ENCODE data around the gene MCEMP1. TPM values are rescaled to one million over a fixed set of nuclear protein-coding genes. Genes with fewer than 3 reads are reported as not detected.

MCEMP1 gene
- total RNA-seq, 1 experiment from 2014 or later = not detected

GRCh38 chr19:7637374-7638256, 39.3 kb upstream of the MCEMP1 start:
- DNase-seq (ENCODE audit: low read depth, low spot score) (no peak), ATAC-seq (peak; percentile 61)
- ChIA-PET POLR2A (interaction anchor here (0.5 kb wide), 1 partner anchor 12 kb away, joined by 3 read pairs; no protein-coding TSS in a partner anchor), CTCF (no interaction called here)
- TF ChIP-seq CTCF (IDR thresholded peaks at IDR 0.05) = no peak
- TF ChIP-seq REST (IDR thresholded peaks at IDR 0.05; ENCODE audit: insufficient read depth in 1 of 2, low read depth in 2 of 2, low read length in 1 of 2) = no peak
- TF ChIP-seq TCF7L2 (IDR thresholded peaks at IDR 0.05; ENCODE audit: low read depth, low read length) = no peak
- TF ChIP-seq POLR2AphosphoS5 (IDR thresholded peaks at IDR 0.05; ENCODE audit: low read depth, low read length) = no peak
- TF ChIP-seq SIN3A (IDR thresholded peaks at IDR 0.05; ENCODE audit: borderline replicate concordance, insufficient read depth, low read depth, low read length) = no peak
- in situ Hi-C loops (cut with HindIII; ENCODE audit: low pct_unique_long_range_greater_than_20kb, low sequenced_read_pairs) = no loop called here
- intact Hi-C loops (cut with micrococcal nuclease; ENCODE audit: unreplicated experiment) = no loop called here
- Histone ChIP-seq H3K27ac (ENCODE audit: low read length) (peak overlapping the region; percentile 73), H3K36me3 (ENCODE audit: control insufficient read depth, insufficient read depth, low read length) (no peaks in the 10 kb centered on the region), H3K4me3 (ENCODE audit: low read depth in 2 of 2, low read length in 2 of 2) (peak overlapping the region; percentile 62 to 78), H3K9me3 (ENCODE audit: control insufficient read depth, insufficient read depth, low read depth, low read length) (no peaks in the 10 kb centered on the region), H3K4me1 (ENCODE audit: control insufficient read depth, insufficient read depth, low read length) (no peaks in the 10 kb centered on the region; the same call in 1 of the 2 replicates), H3K27me3 (ENCODE audit: control insufficient read depth, insufficient read depth, low read length) (no peaks in the 10 kb centered on the region)
- BruUV-seq (replicated peaks) = no TSS peak

GRCh38 chr19:7638802-7639465, 38.0 kb upstream of the MCEMP1 start:
- in situ Hi-C loops (cut with HindIII; ENCODE audit: low pct_unique_long_range_greater_than_20kb, low sequenced_read_pairs) (no loop called here), intact Hi-C loops (cut with micrococcal nuclease; ENCODE audit: unreplicated experiment) (no loop called here)
- CTCF ChIA-PET = no interaction called here
- no TSS peak for BruUV-seq (replicated peaks)
- no peak overlapping the region for H3K27ac ChIP-seq (ENCODE audit: low read length)
- H3K9me3 ChIP-seq (ENCODE audit: control insufficient read depth, insufficient read depth, low read depth, low read length) = no peaks in the 10 kb centered on the region
- TF ChIP-seq REST (IDR thresholded peaks at IDR 0.05; ENCODE audit: insufficient read depth in 1 of 2, low read depth in 2 of 2, low read length in 1 of 2) (no peak), TCF7L2 (IDR thresholded peaks at IDR 0.05; ENCODE audit: low read depth, low read length) (no peak), POLR2AphosphoS5 (IDR thresholded peaks at IDR 0.05; ENCODE audit: low read depth, low read length) (no peak), CTCF (IDR thresholded peaks at IDR 0.05) (no peak), SIN3A (IDR thresholded peaks at IDR 0.05; ENCODE audit: borderline replicate concordance, insufficient read depth, low read depth, low read length) (no peak)
- H3K4me3 ChIP-seq (ENCODE audit: low read depth in 2 of 2, low read length in 2 of 2) = no peak overlapping the region
- no peak for ATAC-seq
- POLR2A ChIA-PET = interaction anchor here (0.6 kb wide), 1 partner anchor 18 kb away, joined by 3 read pairs; no protein-coding TSS in a partner anchor
- no peaks in the 10 kb centered on the region for H3K36me3 ChIP-seq (ENCODE audit: control insufficient read depth, insufficient read depth, low read length)
- H3K27me3 ChIP-seq (ENCODE audit: control insufficient read depth, insufficient read depth, low read length) = no peaks in the 10 kb centered on the region
- no peak for DNase-seq (ENCODE audit: low read depth, low spot score)
- H3K4me1 ChIP-seq (ENCODE audit: control insufficient read depth, insufficient read depth, low read length) = no peaks in the 10 kb centered on the region; the same call in 1 of the 2 replicates
